ENCODE results near the gene MAP3K14. TPM values are rescaled to one million over a fixed set of nuclear protein-coding genes. Genes with fewer than 3 reads are reported as not detected.

MAP3K14 gene
- total RNA-seq, 1 donor from 2014 or later, result 11.5 TPM

DNA sequence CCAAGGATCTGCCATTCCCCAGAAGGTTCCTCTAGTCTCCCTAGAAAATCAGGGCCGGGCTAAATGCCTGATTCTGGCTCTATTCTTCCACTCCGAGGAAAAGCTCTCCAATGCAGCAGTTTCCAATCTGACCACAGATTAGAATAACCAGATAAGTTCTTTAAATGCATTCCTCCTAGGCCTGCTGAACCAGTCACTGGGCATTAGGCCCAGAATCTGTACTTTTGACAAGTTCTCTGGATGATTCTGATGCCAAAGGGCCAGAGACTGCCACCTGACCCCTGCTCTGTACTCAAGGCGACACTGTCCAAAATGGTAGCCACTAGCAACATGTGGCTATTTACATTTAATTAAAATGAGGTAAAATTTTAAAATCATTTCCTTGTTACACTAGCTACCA lies 22.3 kb downstream of the MAP3K14 start:
- TF ChIP-seq, protein P1, sequence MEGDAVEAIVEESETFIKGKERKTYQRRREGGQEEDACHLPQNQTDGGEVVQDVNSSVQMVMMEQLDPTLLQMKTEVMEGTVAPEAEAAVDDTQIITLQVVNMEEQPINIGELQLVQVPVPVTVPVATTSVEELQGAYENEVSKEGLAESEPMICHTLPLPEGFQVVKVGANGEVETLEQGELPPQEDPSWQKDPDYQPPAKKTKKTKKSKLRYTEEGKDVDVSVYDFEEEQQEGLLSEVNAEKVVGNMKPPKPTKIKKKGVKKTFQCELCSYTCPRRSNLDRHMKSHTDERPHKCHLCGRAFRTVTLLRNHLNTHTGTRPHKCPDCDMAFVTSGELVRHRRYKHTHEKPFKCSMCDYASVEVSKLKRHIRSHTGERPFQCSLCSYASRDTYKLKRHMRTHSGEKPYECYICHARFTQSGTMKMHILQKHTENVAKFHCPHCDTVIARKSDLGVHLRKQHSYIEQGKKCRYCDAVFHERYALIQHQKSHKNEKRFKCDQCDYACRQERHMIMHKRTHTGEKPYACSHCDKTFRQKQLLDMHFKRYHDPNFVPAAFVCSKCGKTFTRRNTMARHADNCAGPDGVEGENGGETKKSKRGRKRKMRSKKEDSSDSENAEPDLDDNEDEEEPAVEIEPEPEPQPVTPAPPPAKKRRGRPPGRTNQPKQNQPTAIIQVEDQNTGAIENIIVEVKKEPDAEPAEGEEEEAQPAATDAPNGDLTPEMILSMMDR (conservative IDR thresholded peaks at IDR 0.05), result no peak
- Mint-ChIP-seq H3K36me3 (ENCODE audit: low read depth) (peaks cover 6% of the 10 kb centered on the region), H3K27ac (ENCODE audit: unreplicated experiment) (no peak overlapping the region), H3K4me3 (no peak overlapping the region), H3K9me3 (no peaks in the 10 kb centered on the region), H3K27me3 (ENCODE audit: low read depth) (no peaks in the 10 kb centered on the region), H3K4me1 (peaks cover 43% of the 10 kb centered on the region)
- DNase-seq (ENCODE audit: low read depth, low spot score), result no peak

DNA sequence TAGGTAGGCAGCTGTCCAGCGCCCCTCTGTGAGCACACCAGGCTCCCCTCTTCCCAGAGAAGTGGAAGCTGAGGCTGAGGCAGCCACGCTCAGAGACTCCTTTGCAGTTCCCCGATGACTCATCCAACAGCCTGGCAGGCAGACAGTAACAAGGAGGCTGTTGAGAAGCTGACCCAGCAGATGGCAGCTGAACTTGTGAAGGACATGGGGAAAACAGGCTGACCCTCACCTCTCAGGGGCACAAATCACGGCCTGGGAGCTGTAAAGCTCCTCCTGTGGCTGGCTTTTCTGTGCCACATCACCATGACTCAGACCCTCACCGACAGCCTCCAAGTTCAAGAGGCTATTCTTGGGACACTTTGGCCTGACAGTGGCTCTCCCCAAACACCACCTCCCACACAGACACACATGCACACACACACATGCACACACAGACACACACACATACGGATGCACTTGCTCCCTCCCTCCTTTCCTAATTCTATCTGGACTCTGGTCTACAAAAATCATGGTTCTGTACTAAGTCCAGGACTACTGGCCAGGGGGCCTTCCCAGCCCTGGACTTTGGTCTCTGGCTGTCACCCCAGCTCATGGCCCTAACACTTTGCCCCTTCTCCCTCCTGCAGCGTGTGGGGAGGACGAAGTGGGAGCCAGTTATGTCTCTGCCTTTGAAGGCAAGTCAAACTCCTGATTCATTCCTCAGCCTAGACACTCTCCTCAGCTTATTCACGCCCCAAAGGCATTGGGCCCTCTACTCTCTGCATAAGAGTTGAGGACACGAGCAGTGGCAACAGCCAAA lies 23.2 kb downstream of the MAP3K14 start:
- Mint-ChIP-seq H3K9me3 (no peaks in the 10 kb centered on the region), H3K4me3 (peak overlapping the region; percentile 51), H3K36me3 (ENCODE audit: low read depth) (peaks cover 6% of the 10 kb centered on the region), H3K27ac (ENCODE audit: unreplicated experiment) (peak overlapping the region; percentile 94), H3K27me3 (ENCODE audit: low read depth) (no peaks in the 10 kb centered on the region), H3K4me1 (peaks cover 34% of the 10 kb centered on the region)
- DNase-seq (ENCODE audit: low read depth, low spot score), result no peak
- TF ChIP-seq, protein P1 (conservative IDR thresholded peaks at IDR 0.05), result no peak

DNA sequence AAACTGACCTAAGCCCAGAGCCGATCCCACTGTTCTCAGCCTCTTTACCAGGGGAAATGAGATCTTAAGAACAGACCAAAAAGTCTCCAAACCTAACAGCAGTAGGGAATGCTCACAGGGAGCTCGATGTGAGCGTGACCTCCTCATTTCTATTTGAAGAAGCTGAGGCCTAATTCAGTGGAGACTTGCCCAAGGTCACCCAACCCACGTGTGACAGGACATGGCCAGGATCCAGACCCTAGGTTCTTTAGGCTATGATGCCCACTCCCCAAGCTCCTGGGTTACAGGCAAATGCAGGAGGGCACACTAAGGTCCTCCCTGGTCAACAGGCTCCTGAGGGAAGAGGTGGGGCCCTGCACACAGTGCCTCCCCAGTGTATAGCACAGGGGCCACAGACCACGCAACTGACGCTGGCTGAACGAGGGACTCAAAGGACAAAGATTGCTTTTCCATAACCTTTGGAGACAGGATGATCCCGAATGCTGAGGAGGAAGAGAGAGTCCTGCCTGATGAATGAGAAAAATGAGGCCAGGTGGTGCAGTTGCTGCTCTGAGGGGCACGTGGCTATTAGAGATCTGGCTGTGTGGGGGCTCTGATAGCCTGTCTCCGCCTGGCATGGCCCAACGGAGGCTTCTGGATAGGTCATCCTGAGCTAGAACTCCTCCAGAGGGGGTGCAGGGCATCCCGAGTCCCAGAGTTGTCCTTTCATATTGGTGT lies 24.0 kb downstream of the MAP3K14 start:
- Mint-ChIP-seq H3K36me3 (ENCODE audit: low read depth) (peaks cover 6% of the 10 kb centered on the region), H3K9me3 (no peaks in the 10 kb centered on the region), H3K4me3 (no peak overlapping the region), H3K4me1 (peaks cover 27% of the 10 kb centered on the region), H3K27ac (ENCODE audit: unreplicated experiment) (no peak overlapping the region), H3K27me3 (ENCODE audit: low read depth) (no peaks in the 10 kb centered on the region)
- TF ChIP-seq, protein P1 (conservative IDR thresholded peaks at IDR 0.05), result no peak
- DNase-seq (ENCODE audit: low read depth, low spot score), result no peak

DNA sequence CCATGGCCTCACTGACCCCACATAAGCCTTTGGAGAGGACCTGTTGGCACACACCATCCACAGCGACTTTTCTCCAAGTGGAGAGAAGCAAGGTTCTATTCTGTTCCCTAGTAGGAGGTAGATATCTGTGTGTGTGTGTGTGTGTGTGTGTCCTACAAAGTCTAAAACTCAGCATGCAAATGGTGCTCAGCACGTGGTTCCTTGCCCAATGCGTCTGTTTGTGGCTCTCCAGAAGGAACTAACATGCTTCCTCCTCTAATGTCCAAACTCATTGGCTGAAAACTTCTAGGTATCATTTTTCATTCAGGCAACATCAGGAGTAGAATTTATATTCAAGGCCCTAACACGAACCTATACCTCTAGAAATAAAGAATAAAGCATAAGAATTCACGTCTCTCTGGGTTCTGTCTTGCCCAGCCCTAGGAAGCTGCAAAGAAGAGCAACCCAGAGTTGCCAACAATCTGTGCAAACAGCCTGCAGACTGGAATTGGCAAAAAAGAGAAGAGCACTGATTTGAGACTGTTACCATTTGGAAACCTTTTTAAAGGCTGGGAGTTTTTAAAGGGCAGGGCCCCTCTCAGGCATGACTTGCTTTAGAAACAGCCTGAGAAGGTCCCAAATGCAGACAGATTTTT lies 25.5 kb downstream of the MAP3K14 start:
- Mint-ChIP-seq H3K36me3 (ENCODE audit: low read depth) (peaks cover 2% of the 10 kb centered on the region), H3K4me3 (no peak overlapping the region), H3K27me3 (ENCODE audit: low read depth) (no peaks in the 10 kb centered on the region), H3K27ac (ENCODE audit: unreplicated experiment) (no peak overlapping the region), H3K4me1 (peaks cover 20% of the 10 kb centered on the region), H3K9me3 (no peaks in the 10 kb centered on the region)
- no peak for DNase-seq (ENCODE audit: low read depth, low spot score)
- TF ChIP-seq, protein P1 (conservative IDR thresholded peaks at IDR 0.05), result no peak

DNA sequence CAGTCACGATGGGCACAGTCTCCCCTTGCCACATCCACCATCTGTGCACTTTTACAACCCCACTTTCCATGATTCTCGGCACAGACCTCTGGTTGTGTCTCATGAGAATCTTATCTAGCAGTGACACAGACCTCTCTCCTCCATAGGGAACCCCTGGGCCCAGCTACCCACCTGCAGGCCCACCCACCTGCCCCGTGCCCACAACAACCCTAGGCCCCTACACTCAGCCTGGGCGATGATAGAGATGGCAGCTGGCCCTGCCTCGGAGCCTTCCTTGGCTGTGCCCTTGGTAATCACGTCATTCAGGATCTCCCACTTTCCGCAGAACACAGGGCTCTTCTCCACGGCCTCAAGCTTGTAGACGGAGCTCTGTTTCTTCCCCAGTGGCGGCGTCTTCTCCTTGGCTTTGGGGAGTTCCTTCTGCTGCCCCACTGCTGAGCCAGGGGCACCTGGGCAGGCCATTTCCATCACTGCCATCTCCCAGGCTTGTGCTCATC lies 26.5 kb downstream of the MAP3K14 start:
- TF ChIP-seq, protein P1 (conservative IDR thresholded peaks at IDR 0.05), result no peak
- H3K27me3 Mint-ChIP-seq (ENCODE audit: low read depth), result no peaks in the 10 kb centered on the region
- H3K4me1 Mint-ChIP-seq, result peaks cover 20% of the 10 kb centered on the region
- DNase-seq (ENCODE audit: low read depth, low spot score), result no peak
- H3K9me3 Mint-ChIP-seq, result no peaks in the 10 kb centered on the region
- no peak overlapping the region for H3K4me3 Mint-ChIP-seq
- peak overlapping the region; percentile 27 for H3K27ac Mint-ChIP-seq (ENCODE audit: unreplicated experiment)
- H3K36me3 Mint-ChIP-seq (ENCODE audit: low read depth), result peaks cover 2% of the 10 kb centered on the region
